Measurements from ENCODE around the gene KCNMA1.

- TF ChIP-seq MAX (IDR thresholded peaks at IDR 0.05; ENCODE audit: low read depth, low read length): no peak
- TF ChIP-seq, protein P1, sequence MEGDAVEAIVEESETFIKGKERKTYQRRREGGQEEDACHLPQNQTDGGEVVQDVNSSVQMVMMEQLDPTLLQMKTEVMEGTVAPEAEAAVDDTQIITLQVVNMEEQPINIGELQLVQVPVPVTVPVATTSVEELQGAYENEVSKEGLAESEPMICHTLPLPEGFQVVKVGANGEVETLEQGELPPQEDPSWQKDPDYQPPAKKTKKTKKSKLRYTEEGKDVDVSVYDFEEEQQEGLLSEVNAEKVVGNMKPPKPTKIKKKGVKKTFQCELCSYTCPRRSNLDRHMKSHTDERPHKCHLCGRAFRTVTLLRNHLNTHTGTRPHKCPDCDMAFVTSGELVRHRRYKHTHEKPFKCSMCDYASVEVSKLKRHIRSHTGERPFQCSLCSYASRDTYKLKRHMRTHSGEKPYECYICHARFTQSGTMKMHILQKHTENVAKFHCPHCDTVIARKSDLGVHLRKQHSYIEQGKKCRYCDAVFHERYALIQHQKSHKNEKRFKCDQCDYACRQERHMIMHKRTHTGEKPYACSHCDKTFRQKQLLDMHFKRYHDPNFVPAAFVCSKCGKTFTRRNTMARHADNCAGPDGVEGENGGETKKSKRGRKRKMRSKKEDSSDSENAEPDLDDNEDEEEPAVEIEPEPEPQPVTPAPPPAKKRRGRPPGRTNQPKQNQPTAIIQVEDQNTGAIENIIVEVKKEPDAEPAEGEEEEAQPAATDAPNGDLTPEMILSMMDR (IDR thresholded peaks at IDR 0.05; ENCODE audit: low read depth, low read length): no peak
Observed at GRCh38 chr10:77012812-77013500, 624.7 kb downstream of the KCNMA1 start.

Measured in NB4 (cell line).